Astrocyte of the cerebellum (primary cell): ENCODE data around the gene CTIF.

ENCODE experiments used
- DNase-seq: peaks from one replicate; pipeline ENCODE4 v3.0.0-alpha.2; 2011; ENCODE audit warnings: low read depth
- H3K4me3 ChIP-seq: 2 replicates; pipeline ENCODE4 v1.5.1; 2011; ENCODE audit warnings: mild to moderate bottlenecking, low read depth, low read length, moderate library complexity
- CTCF ChIP-seq: IDR thresholded peaks from 2 replicates; pipeline ENCODE4 v1.5.1; 2012; ENCODE audit warnings: low read length, low read depth, moderate library complexity, mild to moderate bottlenecking; ENCODE audit errors: missing control alignments
- in situ Hi-C: cut with HindIII; loops from 2 replicates; pipeline ENCODE4 v1.10.0; 2017; ENCODE audit warnings: low sequenced_read_pairs

Gene CTIF

DNA sequence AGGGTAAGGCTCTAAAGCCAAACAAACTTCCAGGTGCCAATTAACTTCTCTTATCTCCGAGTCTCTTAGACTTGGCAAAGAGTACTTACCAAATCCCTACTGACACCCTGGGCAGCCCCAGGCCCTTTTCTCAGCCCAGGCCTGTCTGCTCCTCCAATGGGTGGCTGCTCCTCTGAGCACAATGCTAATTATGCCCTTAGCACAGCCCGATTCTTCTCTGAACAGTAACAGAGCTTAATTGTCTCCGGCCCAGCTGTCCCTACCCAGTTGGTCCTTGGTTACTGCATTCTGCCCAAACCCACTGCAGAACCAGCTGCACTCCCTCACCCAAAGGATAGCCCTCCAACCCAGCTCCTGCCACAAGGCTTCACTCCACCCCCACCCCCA, 301.7 kb downstream of the CTIF start:
- in situ Hi-C loops: loop anchor here (5.0 kb wide), 2 partner anchors 68 to 82 kb away; no protein-coding TSS in a partner anchor
- no peak overlapping the region for H3K4me3 ChIP-seq
- TF ChIP-seq CTCF: no peak
- DNase-seq: no peak

DNA sequence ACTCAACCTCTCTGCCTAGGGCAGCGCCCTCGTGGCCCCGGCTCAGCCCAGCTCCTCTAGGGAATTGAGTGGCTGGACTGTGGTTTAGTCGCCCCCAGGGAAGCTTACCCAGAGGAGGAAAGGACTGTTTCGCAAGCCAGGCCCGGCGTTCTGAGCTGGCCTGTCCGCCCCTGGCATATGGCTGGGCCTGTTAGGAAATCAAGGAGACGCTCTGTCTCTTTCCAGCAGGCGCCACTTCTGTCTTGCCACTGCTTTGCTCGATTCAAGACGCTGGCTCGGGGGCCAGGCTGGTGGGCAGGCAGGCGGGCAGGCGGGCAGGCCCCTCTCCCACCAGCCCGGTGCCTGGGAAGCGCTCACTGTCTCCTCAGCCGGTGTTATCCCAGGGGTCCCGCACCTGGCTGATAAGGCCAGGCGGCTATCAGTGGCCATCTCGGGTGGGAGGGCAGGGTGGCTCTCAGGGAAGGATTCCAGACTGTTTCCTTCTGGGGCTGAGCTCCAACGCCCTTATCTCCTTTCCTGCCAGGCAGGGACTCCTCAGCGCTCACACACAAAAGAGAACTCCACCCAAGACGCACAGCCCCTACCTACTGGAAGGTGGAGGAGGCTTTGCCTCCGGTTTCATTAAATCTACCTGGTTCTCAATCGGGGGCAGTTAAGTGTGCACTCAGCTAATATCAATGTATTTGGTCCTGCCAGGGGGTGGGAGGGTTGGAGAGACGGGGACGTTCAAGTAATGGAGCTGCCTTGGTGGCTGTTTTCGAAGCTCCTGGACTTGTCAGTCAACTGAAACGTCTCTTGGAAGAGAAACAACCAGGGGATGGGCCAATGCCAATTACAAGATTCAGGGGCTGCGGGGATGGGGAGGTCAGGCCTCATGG, 302.8 kb downstream of the CTIF start:
- TF ChIP-seq CTCF: no peak
- DNase-seq: no peak
- H3K4me3 ChIP-seq: no peak overlapping the region
- in situ Hi-C loops: loop anchor here (5.0 kb wide), 2 partner anchors 69 to 81 kb away; no protein-coding TSS in a partner anchor

- in situ Hi-C loops: loop anchor here (5.0 kb wide), 2 partner anchors 70 to 80 kb away; no protein-coding TSS in a partner anchor
- H3K4me3 ChIP-seq: no peak overlapping the region
- DNase-seq: no peak
- no peak for TF ChIP-seq CTCF
Observed at GRCh38 chr18:48842259-48843061, 303.6 kb downstream of the CTIF start.

GRCh38 chr18:48843162-48843561, 304.3 kb downstream of the CTIF start:
- TF ChIP-seq CTCF: no peak
- in situ Hi-C loops: loop anchor here (5.0 kb wide), 2 partner anchors 71 to 79 kb away; no protein-coding TSS in a partner anchor
- no peak for DNase-seq
- no peak overlapping the region for H3K4me3 ChIP-seq

DNA sequence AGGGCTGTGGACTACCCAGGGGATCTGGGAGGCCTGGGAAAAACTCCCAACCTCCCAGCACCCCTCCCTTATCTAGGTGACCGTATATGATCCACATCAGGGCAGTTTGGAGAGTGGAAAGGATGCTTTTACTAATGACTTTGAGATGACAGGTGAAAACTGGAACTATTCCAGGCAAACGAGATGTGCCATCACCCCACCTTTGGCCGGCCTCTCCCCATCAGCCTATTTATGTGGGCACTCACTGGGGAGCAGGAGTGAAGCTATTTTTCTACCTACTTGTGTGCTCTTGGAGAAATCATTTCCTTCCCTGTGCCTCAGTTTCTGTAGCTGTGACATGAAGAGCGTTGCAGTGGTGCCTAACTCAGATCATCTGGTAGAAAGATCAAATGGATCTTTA, 304.8 kb downstream of the CTIF start:
- H3K4me3 ChIP-seq: no peak overlapping the region
- no peak for TF ChIP-seq CTCF
- in situ Hi-C loops: loop anchor here (5.0 kb wide), 2 partner anchors 71 to 79 kb away; no protein-coding TSS in a partner anchor
- DNase-seq: no peak

- in situ Hi-C loops: loop anchor here (5.0 kb wide), 2 partner anchors 72 to 78 kb away; no protein-coding TSS in a partner anchor
- no peak overlapping the region for H3K4me3 ChIP-seq
- TF ChIP-seq CTCF: no peak
- no peak for DNase-seq
Observed at GRCh38 chr18:48844271-48844670, 305.4 kb downstream of the CTIF start.
